Keratinocyte (primary cell): Measurements from ENCODE around the gene LAMB4.

Experiments
- EZH2 ChIP-seq: IDR thresholded peaks from one replicate; pipeline ENCODE4 v1.6.1; 2012; ENCODE audit warnings: inconsistent platforms, mild to moderate bottlenecking, low read length, moderate library complexity
- TF ChIP-seq, protein P1 (sequence below), 3 experiments: IDR thresholded peaks in 1 of 3; conservative IDR thresholded peaks in 1 of 3; optimal IDR thresholded peaks in 1 of 3; 2 replicates in 2 of 3; 3 replicates in 1 of 3; pipeline versions ENCODE3 to v1.5.1; 2011; ENCODE audit warnings: low read length in 3 of 3, mild to moderate bottlenecking in 3 of 3, moderate library complexity in 2 of 3, control low read depth in 1 of 3, inconsistent platforms in 1 of 3; ENCODE audit not compliant: insufficient read depth in 2 of 3; ENCODE audit errors: extremely low read depth in 1 of 3

DNA sequence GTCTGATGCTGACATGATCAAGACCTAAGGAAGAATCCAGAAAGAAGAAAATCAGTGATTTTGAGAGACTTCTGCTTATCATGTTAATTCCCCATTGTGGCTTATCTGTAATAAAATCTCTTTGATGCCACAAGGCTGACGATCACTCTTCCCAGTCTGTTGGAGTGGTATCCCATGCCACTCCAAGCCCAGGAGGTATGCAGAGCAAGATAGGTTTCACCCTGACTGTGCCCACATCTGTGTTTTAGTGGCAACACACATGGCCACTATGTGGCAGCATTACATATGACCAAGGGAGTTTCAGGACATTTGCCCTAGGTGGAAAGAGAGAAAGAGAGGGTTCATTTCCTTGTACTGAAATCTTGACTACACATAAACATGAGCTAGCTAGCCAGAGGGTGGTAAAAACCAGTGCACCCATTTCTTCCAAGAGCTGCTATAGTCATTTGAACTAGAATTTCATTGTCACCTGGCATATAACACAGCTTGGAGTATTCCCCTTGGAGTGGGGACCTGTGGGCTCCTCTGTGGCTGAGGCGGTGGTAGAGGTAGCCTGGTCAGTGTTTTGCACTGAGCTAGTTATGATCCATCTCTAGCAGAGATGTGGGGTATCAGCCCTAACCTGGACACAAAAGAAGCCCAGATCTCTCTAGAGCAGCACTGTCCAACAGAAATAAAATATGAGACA lies 20.8 kb downstream of the LAMB4 start:
- TF ChIP-seq EZH2 = no peak
- TF ChIP-seq, protein P1, sequence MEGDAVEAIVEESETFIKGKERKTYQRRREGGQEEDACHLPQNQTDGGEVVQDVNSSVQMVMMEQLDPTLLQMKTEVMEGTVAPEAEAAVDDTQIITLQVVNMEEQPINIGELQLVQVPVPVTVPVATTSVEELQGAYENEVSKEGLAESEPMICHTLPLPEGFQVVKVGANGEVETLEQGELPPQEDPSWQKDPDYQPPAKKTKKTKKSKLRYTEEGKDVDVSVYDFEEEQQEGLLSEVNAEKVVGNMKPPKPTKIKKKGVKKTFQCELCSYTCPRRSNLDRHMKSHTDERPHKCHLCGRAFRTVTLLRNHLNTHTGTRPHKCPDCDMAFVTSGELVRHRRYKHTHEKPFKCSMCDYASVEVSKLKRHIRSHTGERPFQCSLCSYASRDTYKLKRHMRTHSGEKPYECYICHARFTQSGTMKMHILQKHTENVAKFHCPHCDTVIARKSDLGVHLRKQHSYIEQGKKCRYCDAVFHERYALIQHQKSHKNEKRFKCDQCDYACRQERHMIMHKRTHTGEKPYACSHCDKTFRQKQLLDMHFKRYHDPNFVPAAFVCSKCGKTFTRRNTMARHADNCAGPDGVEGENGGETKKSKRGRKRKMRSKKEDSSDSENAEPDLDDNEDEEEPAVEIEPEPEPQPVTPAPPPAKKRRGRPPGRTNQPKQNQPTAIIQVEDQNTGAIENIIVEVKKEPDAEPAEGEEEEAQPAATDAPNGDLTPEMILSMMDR (optimal IDR thresholded peaks at IDR 0.05 in 1 of 3, IDR thresholded peaks at IDR 0.05 in 1 of 3, conservative IDR thresholded peaks at IDR 0.05 in 1 of 3; ENCODE audit: extremely low read depth in 1 of 3, insufficient read depth in 2 of 3, low read length in 3 of 3) = peak; percentile 49 to 81 (median 51)
